ES-I3 (cell line): ENCODE measurements around the gene PCCA.
"Not testable (repeated sequence)": the region's sequence is repeated elsewhere in the genome, so short reads cannot be mapped to it uniquely, and the experiment has no call there.

ENCODE experiments used
- H3K36me3 ChIP-seq: 2 replicates; pipeline ENCODE4 v1.6.1; 2013; ENCODE audit warnings: mild to moderate bottlenecking, low read length, control low read depth, moderate library complexity; ENCODE audit not compliant: insufficient read depth
- H3K4me1 ChIP-seq: 2 replicates; pipeline ENCODE4 v1.6.1; 2013; ENCODE audit warnings: mild to moderate bottlenecking, control low read depth, low read length; ENCODE audit not compliant: insufficient read depth
- H3K9ac ChIP-seq: 2 replicates; pipeline ENCODE4 v1.6.1; 2013; ENCODE audit warnings: low read depth, mild to moderate bottlenecking, low read length, moderate library complexity
- H3K9me3 ChIP-seq: 2 replicates; pipeline ENCODE4 v1.6.1; 2013; ENCODE audit warnings: mild to moderate bottlenecking, low read length, moderate library complexity; ENCODE audit not compliant: control insufficient read depth, insufficient read depth

PCCA gene

GRCh38 chr13:100240109-100240779, 151.4 kb downstream of the PCCA start:
- peaks cover 21% of the 10 kb centered on the region for H3K4me1 ChIP-seq
- H3K9ac ChIP-seq: no peak overlapping the region
- no peaks in the 10 kb centered on the region for H3K36me3 ChIP-seq
- H3K9me3 ChIP-seq: no peaks in the 10 kb centered on the region

- 0 out of 2 replicates have a peak, but pooled peaks cover 4% of the 10 kb centered on the region for H3K9me3 ChIP-seq
- H3K36me3 ChIP-seq: no peaks in the 10 kb centered on the region
- no peak overlapping the region for H3K9ac ChIP-seq
- peaks cover 24% of the 10 kb centered on the region for H3K4me1 ChIP-seq
Observed at GRCh38 chr13:100244431-100244830, 155.5 kb downstream of the PCCA start.

- peaks cover 17% of the 10 kb centered on the region for H3K4me1 ChIP-seq
Observed at GRCh38 chr13:100245104-100245503, 156.2 kb downstream of the PCCA start.

GRCh38 chr13:100247937-100248336, 159.0 kb downstream of the PCCA start:
- peaks cover 15% of the 10 kb centered on the region for H3K4me1 ChIP-seq
- no peak overlapping the region for H3K9ac ChIP-seq
- 0 out of 2 replicates have a peak, but pooled peaks cover 4% of the 10 kb centered on the region for H3K9me3 ChIP-seq
- H3K36me3 ChIP-seq: no peaks in the 10 kb centered on the region

More at GRCh38 chr13:100245104-100245503, 156.2 kb downstream of the PCCA start:
- H3K9ac ChIP-seq: no peak overlapping the region
- 0 out of 2 replicates have a peak, but pooled peaks cover 4% of the 10 kb centered on the region for H3K9me3 ChIP-seq
- H3K36me3 ChIP-seq: no peaks in the 10 kb centered on the region

GRCh38 chr13:100254002-100254401, 165.1 kb downstream of the PCCA start:
- no peak overlapping the region for H3K9ac ChIP-seq
- no peaks in the 10 kb centered on the region for H3K36me3 ChIP-seq
- no peaks in the 10 kb centered on the region for H3K9me3 ChIP-seq
- peaks cover 8% of the 10 kb centered on the region; the same call in 1 of the 2 replicates for H3K4me1 ChIP-seq

- Histone ChIP-seq H3K9me3 (no peaks in the 10 kb centered on the region), H3K4me1 (peaks cover 6% of the 10 kb centered on the region; the same call in 1 of the 2 replicates), H3K9ac (no peak overlapping the region), H3K36me3 (no peaks in the 10 kb centered on the region)
Observed at GRCh38 chr13:100262404-100262803, 173.5 kb downstream of the PCCA start.

- H3K36me3 ChIP-seq: no peaks in the 10 kb centered on the region
- no peaks in the 10 kb centered on the region for H3K9me3 ChIP-seq
- H3K9ac ChIP-seq: no peak overlapping the region
- H3K4me1 ChIP-seq: no peaks in the 10 kb centered on the region
Observed at GRCh38 chr13:100266026-100266425, 177.1 kb downstream of the PCCA start.

- peaks cover 5% of the 10 kb centered on the region; the same call in 1 of the 2 replicates for H3K4me1 ChIP-seq
- H3K36me3 ChIP-seq: no peaks in the 10 kb centered on the region
- no peak overlapping the region for H3K9ac ChIP-seq
- H3K9me3 ChIP-seq: no peaks in the 10 kb centered on the region
Observed at GRCh38 chr13:100269837-100270236, 180.9 kb downstream of the PCCA start.

- Histone ChIP-seq H3K36me3 (no peaks in the 10 kb centered on the region), H3K9ac (no peak overlapping the region), H3K4me1 (peaks cover 10% of the 10 kb centered on the region; the same call in 1 of the 2 replicates), H3K9me3 (no peaks in the 10 kb centered on the region)
Observed at GRCh38 chr13:100273138-100273537, 184.2 kb downstream of the PCCA start.

- H3K4me1 ChIP-seq: peaks cover 10% of the 10 kb centered on the region; the same call in 1 of the 2 replicates
- no peaks in the 10 kb centered on the region for H3K36me3 ChIP-seq
- H3K9me3 ChIP-seq: no peaks in the 10 kb centered on the region
- H3K9ac ChIP-seq: no peak overlapping the region
Observed at GRCh38 chr13:100273552-100273951, 184.7 kb downstream of the PCCA start.

GRCh38 chr13:100274942-100275506, 186.1 kb downstream of the PCCA start:
- H3K9ac ChIP-seq: no peak overlapping the region
- H3K4me1 ChIP-seq: peaks cover 10% of the 10 kb centered on the region; the same call in 1 of the 2 replicates
- H3K9me3 ChIP-seq: no peaks in the 10 kb centered on the region
- H3K36me3 ChIP-seq: no peaks in the 10 kb centered on the region

- Histone ChIP-seq H3K9ac (no peak overlapping the region), H3K4me1 (peaks cover 10% of the 10 kb centered on the region; the same call in 1 of the 2 replicates), H3K36me3 (no peaks in the 10 kb centered on the region), H3K9me3 (no peaks in the 10 kb centered on the region)
Observed at GRCh38 chr13:100275746-100276145, 186.9 kb downstream of the PCCA start.

GRCh38 chr13:100280681-100281080, 191.8 kb downstream of the PCCA start:
- H3K4me1 ChIP-seq: no peaks in the 10 kb centered on the region
- H3K36me3 ChIP-seq: no peaks in the 10 kb centered on the region
- H3K9me3 ChIP-seq: peaks cover 8% of the 10 kb centered on the region; the same call in 1 of the 2 replicates
- no peak overlapping the region for H3K9ac ChIP-seq

GRCh38 chr13:100282306-100282705, 193.4 kb downstream of the PCCA start:
- H3K9ac ChIP-seq, H3K4me1 ChIP-seq, H3K9me3 ChIP-seq, H3K36me3 ChIP-seq: not testable (repeated sequence)

- H3K4me1 ChIP-seq: no peaks in the 10 kb centered on the region
- H3K9ac ChIP-seq: no peak overlapping the region
- H3K36me3 ChIP-seq: no peaks in the 10 kb centered on the region
- no peaks in the 10 kb centered on the region for H3K9me3 ChIP-seq
Observed at GRCh38 chr13:100290165-100290801, 201.4 kb downstream of the PCCA start.
